CD1c-positive myeloid dendritic cell (primary cell): Measurements from ENCODE around the gene LPAR6.

Experiments
- DNase-seq: peaks from one replicate; pipeline ENCODE4 v3.0.0-alpha.2; 2016; ENCODE audit errors: extremely low spot score

Gene LPAR6

GRCh38 chr13:48370815-48371214 lies 42.1 kb downstream of the LPAR6 start:
- DNase-seq = no peak

- no peak for DNase-seq
These were observed 42.9 kb downstream of the LPAR6 start for GRCh38 chr13:48369988-48370387.
